HG02981 (cell line): ENCODE measurements around the gene UNC13C.

Experiments
- ATAC-seq: cut with Tn5 transposase; IDR thresholded peaks from one replicate; pipeline ENCODE4 v1.9.1; 2021; ENCODE audit warnings: mild to moderate bottlenecking, moderate library complexity; ENCODE audit not compliant: unreplicated experiment

Gene UNC13C

GRCh38 chr15:54102704-54103103 is 124.5 kb downstream of the UNC13C start:
- no peak for ATAC-seq

DNA sequence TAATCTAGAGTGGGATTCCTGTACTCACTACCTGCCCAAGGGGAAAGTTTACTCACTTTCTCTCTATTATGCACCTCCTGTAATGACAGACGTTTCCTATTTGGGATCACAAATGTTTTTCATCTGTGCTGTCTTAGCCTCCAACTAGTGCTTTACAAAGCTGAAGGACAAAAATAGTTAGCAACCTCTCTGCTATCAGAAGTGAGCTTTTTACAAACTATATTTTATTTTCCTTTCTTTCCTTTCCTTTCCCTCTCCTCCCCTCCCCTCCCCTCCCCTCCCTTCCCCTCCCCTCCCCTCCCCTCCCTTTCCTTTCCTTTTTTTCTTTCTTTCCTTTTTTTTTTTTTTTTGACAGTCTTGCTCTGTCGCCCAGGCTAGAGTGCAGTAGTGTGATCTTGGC is 130.8 kb downstream of the UNC13C start:
- ATAC-seq, result no peak

DNA sequence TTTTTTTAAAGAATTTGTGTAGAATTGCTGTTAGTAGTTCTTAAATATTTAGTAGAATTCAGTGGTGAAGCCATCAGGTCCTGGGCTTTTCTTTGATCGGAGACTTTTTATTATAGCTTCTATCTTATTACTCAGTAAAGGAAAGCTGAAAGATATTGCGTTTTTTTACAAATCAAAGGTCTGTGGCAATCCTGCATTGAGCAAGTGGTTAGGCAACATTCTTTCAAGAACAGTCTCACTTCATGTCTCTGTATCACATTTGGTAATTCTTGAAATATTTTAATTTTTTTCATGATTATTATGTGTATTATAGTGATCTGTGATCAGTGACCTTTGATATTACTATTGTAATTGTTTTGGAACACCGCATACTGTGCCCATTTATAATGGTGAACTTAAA is 140.8 kb downstream of the UNC13C start:
- ATAC-seq, result no peak

GRCh38 chr15:54120949-54121463 is 142.8 kb downstream of the UNC13C start:
- ATAC-seq, result no peak

DNA sequence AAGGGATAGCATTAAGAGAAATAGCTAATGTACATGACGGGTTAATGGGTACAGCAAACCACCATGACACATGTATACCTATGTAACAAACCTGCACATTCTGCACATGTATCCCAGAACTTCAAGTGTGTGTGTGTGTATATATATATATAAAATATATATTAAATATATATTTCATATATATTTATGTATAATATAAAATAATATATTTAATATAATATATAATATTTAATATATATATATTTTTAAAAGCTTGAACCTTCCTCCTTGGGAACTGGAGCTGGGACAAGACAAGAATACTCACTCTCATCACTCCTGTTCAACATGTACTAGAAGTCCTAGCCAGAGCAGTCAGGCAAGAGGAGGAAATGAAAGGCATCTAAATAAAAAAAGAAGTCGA is 149.3 kb downstream of the UNC13C start:
- no peak for ATAC-seq

DNA sequence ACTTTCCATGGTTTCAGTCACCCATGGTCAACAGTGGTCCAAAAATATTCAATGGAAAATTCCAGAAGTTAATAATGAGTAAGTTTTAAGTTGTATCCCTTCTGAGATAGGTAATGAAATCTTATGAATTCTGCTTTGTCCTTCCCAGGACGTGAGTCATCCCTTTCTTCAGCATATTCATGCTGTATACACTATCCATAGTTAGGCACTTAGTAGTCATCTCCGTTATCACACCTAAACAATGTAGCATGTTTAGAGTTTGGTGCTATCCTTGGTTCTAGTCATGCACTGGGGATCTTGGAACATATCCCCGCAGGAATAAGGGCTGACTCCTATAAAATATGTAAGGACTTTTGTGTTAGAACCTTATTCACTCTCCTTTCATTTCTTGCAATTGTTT is 153.2 kb downstream of the UNC13C start:
- no peak for ATAC-seq

GRCh38 chr15:54149115-54149531 is 170.9 kb downstream of the UNC13C start:
- no peak for ATAC-seq

DNA sequence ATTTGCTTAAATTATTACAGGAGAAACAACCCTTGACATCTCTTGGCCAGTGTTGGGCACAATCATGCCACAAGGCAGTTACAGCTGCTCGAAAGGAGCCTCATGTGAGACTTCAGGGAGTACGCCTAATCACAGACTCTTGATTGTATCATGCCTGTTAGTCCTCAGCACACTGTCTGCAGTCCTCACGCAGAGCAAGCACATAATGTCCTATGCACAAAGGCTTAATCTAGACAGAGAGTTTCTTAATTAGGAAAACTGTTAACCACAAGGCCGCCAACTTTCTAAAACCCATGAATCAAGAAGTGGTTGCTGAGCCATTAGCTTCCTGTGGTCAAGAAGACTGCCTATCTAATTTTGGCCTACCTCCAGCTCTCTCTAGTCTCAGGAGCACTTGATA is 172.0 kb downstream of the UNC13C start:
- ATAC-seq, result no peak

GRCh38 chr15:54159012-54159411 is 180.8 kb downstream of the UNC13C start:
- no peak for ATAC-seq

DNA sequence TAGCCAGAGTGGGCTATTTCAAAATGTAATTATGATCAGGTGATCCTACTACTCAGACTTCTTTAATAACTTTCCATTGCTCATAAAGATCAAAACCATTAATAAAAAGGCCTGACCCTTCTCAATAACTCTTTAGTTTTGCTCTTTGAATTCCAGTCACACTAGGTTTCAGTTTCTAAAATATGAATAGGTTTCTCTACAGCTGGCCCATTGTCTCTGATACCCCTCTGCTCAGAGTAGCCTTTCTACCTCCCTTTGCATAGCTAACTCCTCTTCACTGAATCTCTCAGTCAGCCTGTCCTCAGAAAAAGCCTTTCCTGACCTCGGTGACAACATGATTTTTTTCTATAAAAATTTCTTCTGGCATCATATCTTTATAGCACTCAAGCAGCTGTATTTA is 209.1 kb downstream of the UNC13C start:
- ATAC-seq, result no peak

DNA sequence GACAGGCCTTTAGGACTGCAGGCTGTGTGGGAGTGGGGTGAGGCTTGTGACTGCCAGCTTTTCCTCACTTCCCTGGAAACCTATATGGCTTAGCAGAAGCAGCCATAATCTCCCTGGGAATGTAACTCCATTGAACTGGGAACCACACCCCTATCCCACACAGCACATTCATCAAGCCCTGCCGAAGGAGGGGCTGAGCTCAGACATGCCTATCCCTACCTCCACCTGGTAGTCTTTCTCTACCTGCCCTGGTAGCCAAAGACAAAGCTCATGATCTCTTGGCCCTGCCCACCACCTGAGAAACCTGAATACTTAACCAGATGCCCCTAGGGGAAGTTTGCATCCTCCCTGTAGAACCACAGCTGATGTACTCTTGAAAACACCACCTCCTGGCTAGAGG is 219.8 kb downstream of the UNC13C start:
- ATAC-seq, result no peak

DNA sequence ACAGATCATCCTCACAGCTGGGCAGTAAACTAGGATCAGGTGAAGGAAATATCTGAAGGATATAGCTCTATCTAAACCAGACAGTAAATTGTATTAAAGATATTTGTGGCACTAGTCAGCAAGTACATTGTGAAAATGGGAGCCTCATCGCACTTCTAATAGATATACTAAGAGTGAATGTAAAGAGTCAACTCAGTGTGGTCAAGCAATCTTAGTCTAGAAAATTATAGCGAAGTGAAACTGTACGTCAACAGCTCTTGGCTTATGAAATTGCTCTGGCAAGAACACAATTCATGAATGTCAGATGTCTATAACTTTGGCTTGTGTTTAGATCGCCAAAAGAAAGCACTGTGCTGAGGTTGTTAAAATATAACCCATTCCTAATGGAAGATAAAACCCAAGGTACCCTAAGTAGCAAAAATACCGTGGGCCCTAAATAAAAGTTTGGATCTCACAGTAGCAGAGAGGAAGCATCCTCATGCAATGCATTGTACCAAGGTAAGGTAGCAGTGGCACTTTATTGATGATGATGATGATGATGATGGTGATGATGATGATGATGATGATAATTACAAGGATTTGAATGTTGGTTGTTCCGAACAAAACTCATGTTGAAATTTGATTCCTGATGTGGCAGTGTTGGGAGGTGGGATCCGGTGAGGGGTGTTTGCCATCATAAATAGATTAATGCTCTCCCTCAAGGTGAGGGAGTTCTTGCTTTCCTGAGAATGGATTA is 228.5 kb downstream of the UNC13C start:
- no peak for ATAC-seq

DNA sequence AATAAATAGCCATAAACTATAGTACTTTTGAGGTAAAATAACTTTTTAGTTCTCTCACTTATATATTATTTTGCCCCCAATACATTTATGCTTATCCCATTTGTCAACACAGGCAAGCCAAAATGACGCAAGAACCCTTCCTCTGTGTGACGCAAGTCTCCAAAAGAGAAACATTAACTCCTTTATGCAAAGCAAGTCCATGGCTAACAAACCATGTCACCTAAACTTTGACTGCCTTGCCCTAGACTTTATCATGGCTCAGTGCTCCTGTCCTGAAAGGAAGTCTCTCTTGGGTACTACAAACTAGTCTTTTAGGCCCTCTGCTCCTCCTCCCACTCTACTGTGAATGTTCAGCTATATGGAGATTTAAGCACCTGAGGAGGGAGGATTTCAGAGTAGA is 230.5 kb downstream of the UNC13C start:
- ATAC-seq, result no peak

DNA sequence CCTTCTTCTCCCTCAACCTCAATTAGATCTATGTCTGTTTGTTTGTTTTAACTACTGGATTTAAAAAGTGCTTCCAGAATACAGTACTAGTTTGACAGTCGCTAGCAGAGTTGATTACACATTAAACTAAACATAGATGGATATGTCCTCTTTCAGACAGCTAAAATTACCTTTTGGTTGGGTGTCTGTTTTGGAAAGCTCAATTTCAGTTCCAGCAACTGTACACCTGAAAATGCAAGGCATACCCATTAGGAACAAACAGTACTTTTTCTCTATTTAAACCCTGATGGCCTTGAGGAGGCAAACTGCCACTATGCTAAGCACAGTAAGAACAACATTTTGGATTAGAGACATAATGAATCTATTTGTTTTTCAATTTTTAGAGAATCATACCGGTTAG is 234.4 kb downstream of the UNC13C start:
- ATAC-seq, result no peak

- no peak for ATAC-seq
These were observed 248.2 kb downstream of the UNC13C start for GRCh38 chr15:54226455-54226854.

DNA sequence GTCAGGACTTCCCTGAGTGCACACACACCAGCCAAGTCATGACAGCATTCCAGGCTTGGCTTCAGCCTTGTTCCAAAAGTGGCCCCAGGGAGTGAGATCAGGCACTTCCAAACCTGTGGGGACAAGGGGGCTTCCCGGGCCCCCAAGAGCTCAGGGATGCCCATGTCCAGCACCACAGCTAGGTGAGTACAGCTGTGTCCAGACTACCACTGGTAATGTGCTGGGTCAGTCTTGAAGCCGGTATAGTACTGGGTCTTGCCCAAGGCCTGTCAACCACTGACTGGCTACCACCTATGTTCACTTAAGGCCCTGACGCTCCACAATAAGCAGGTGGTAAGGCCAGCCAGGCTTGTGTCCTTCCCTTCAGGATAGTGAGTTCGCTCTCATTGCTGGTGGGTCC is 249.3 kb downstream of the UNC13C start:
- no peak for ATAC-seq

GRCh38 chr15:54250326-54250725 is 272.1 kb downstream of the UNC13C start:
- ATAC-seq, result no peak

- no peak for ATAC-seq
These were observed 277.9 kb downstream of the UNC13C start for GRCh38 chr15:54256190-54256589.

DNA sequence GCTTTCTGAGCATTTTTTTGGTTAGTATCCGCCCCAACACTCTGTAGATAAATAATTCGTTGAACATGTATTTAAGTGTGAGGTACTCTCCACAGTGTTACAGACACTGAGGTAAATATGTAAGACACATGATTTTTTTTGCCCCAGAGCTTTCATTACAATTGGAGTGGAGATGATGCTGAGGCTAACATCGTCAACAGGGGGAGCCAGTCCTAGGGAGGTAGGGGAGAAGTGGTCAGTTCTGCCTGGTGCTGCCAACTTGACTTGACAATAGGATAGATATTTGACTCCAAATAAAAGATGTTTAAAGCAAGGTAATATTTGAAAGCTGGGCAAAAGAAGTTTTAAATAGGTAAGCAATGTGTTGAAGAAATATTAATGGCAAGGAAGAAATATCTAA is 295.7 kb downstream of the UNC13C start:
- no peak for ATAC-seq

DNA sequence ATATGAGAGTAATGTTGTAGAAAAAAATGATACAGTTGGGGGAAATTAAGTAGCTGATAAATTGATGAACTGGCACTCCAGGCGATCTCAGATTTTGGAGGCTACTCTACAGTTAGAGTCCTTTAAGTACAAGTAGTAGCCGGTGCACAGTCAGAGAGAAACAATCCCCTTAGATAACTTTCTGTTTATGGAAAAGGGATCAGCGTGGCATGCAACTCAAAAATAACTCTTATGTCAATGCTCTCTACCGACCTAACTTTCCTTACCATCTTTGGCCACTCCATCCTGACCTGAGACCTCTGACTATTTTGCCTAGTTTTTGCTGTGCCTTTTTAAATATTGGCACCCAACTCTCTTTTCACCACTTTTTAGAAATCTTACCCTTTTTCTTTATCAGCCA is 299.6 kb downstream of the UNC13C start:
- ATAC-seq, result no peak

- no peak for ATAC-seq
These were observed 302.5 kb downstream of the UNC13C start for GRCh38 chr15:54280726-54281125.

GRCh38 chr15:54282228-54282836 is 304.1 kb downstream of the UNC13C start:
- ATAC-seq, result no peak

GRCh38 chr15:54288049-54288448 is 309.8 kb downstream of the UNC13C start:
- ATAC-seq, result no peak
